HepG2 (cell line): ENCODE data around the gene RALB. TPM values are rescaled to one million over a fixed set of nuclear protein-coding genes. Genes with fewer than 3 reads are reported as not detected.
A peak's percentile ranks its signal among the peaks of the same experiment; 100 is the strongest.

Experiments
- ATAC-seq: fragments of 200-7000 bp; cut with Tn5 transposase; 3 replicates; pipeline ENCODE4 v1.9.1; 2020; ENCODE audit warnings: mild to moderate bottlenecking, moderate library complexity
- BruUV-seq: library from RNA; stranded (reverse); fragments of 400-500 nt; replicated peaks from 2 replicates; lab custom pipeline; 2021; lab: Mats Ljungman, UMichigan
- CTCF ChIA-PET: fragments of 300-600 bp; formaldehyde crosslinking; extraction: SDS; loops from one replicate; lab custom pipeline; 2021; ENCODE audit warnings: low total read pairs, inconsistent platforms, low intra/inter-chr PET ratio; lab: Yijun Ruan, JAX
- POLR2A ChIA-PET: fragments of 350-600 bp; sonication (Branson Sonifier 250); formaldehyde crosslinking; loops from one replicate; lab custom pipeline; 2020; ENCODE audit warnings: antibody characterized with exemption, inconsistent platforms; lab: Yijun Ruan, JAX
- DNase-seq: peaks from one replicate; pipeline ENCODE4 v3.0.0-alpha.2; 2015; ENCODE audit warnings: low spot score
- FAIRE-seq: peaks from 3 replicates; lab custom pipeline; 2011; peaks lifted over from hg19 to GRCh38; lab: Jason Lieb, UNC
- H2AFZ ChIP-seq: one replicate; pipeline ENCODE4 v1.6.1; 2011; ENCODE audit warnings: low read length, inconsistent platforms
- H3K27ac ChIP-seq: fragments of 300-600 bp; 3 replicates; pipeline ENCODE4 v1.8.0; 2011; ENCODE audit warnings: mixed run types, mild to moderate bottlenecking, mixed read lengths, low read length, inconsistent platforms; ENCODE audit not compliant: insufficient read depth; ENCODE audit errors: extremely low read length
- H3K27me3 ChIP-seq, 2 experiments: fragments of 200-600 bp in 1 of 2; 2 replicates in 1 of 2; 3 replicates in 1 of 2; pipeline versions ENCODE4 v1.6.0 to v1.8.0; 2011; ENCODE audit warnings: low read length in 2 of 2, mild to moderate bottlenecking in 2 of 2, moderate library complexity in 2 of 2, inconsistent platforms in 1 of 2; ENCODE audit not compliant: insufficient read depth in 2 of 2, control insufficient read depth in 1 of 2
- H3K36me3 ChIP-seq, 2 experiments: fragments of 200-600 bp in 1 of 2; replicated peaks in 1 of 2; 2 replicates in 1 of 2; 3 replicates in 1 of 2; pipeline versions ENCODE4 v1.5.1 to v1.8.0; 2011; ENCODE audit warnings: low read length in 2 of 2, inconsistent platforms in 1 of 2; ENCODE audit not compliant: insufficient read depth in 2 of 2, control insufficient read depth in 1 of 2
- H3K4me1 ChIP-seq: 2 replicates; pipeline ENCODE4 v1.5.1; 2012; ENCODE audit warnings: low read length, inconsistent platforms; ENCODE audit not compliant: insufficient read depth
- H3K4me2 ChIP-seq: 2 replicates; pipeline ENCODE4 v1.6.0; 2011; ENCODE audit warnings: low read depth, low read length, inconsistent platforms
- H3K4me3 ChIP-seq, 3 experiments: fragments of 200-600 bp in 1 of 3; sonication (generic), shearing (Covaris generic) in 1 of 3; replicated peaks in 1 of 3; 2 replicates each; pipeline ENCODE4 v1.5.1; 2011 to 2016; ENCODE audit warnings: low read length in 3 of 3, inconsistent platforms in 2 of 3, low read depth in 2 of 3, mild to moderate bottlenecking in 2 of 3, control low read depth in 1 of 3, mixed read lengths in 1 of 3; ENCODE audit not compliant: insufficient read depth in 1 of 3
- H3K79me2 ChIP-seq: one replicate; pipeline ENCODE4 v1.6.1; 2011; ENCODE audit warnings: low read length, inconsistent platforms; ENCODE audit not compliant: insufficient read depth
- H3K9ac ChIP-seq: 2 replicates; pipeline ENCODE4 v1.6.0; 2011; ENCODE audit warnings: mild to moderate bottlenecking, low read depth, low read length, inconsistent platforms; ENCODE audit not compliant: insufficient read depth
- H3K9me3 ChIP-seq: 2 replicates; pipeline ENCODE4 v1.5.1; 2012; ENCODE audit warnings: mild to moderate bottlenecking, low read length
- H4K20me1 ChIP-seq: 2 replicates; pipeline ENCODE4 v1.6.0; 2011; ENCODE audit warnings: inconsistent platforms, mild to moderate bottlenecking, low read length, moderate library complexity; ENCODE audit not compliant: insufficient read depth
- CBFB ChIP-seq: sonication (generic); formaldehyde crosslinking; IDR thresholded peaks from 2 replicates; pipeline ENCODE4 v1.4.0; 2020; ENCODE audit warnings: missing genetic modification reagents
- JUN ChIP-seq: sonication (generic); formaldehyde crosslinking; IDR thresholded peaks from 2 replicates; pipeline ENCODE4 v1.4.0; 2020; ENCODE audit warnings: mild to moderate bottlenecking, missing genetic modification reagents
- KDM1A ChIP-seq: IDR thresholded peaks from 2 replicates; pipeline ENCODE4 v1.6.1; 2016; ENCODE audit warnings: missing compliant biosample characterization
- MED8 ChIP-seq: sonication (generic); formaldehyde crosslinking; IDR thresholded peaks from 2 replicates; pipeline ENCODE4 v1.8.1; 2023; ENCODE audit warnings: mild to moderate bottlenecking, missing genetic modification reagents; ENCODE audit not compliant: insufficient replicate concordance
- MIER3 ChIP-seq: IDR thresholded peaks from 2 replicates; pipeline ENCODE4 v1.6.1; 2016; ENCODE audit warnings: missing compliant biosample characterization, borderline replicate concordance
- MXD4 ChIP-seq: IDR thresholded peaks from 2 replicates; pipeline ENCODE4 v1.6.1; 2016; ENCODE audit warnings: mild to moderate bottlenecking, missing biosample characterization, missing genetic modification reagents
- MZF1 ChIP-seq: sonication (generic); formaldehyde crosslinking; IDR thresholded peaks from 2 replicates; pipeline ENCODE4 v1.8.1; 2023; ENCODE audit warnings: mild to moderate bottlenecking, missing genetic modification reagents, borderline replicate concordance
- PCBP1 ChIP-seq: fragments of 200-400 bp; formaldehyde crosslinking; IDR thresholded peaks from 2 replicates; pipeline ENCODE4 v1.6.1; 2017; ENCODE audit warnings: mild to moderate bottlenecking, low read depth, low read length, borderline replicate concordance
- SIX1 ChIP-seq: sonication (generic); formaldehyde crosslinking; IDR thresholded peaks from 2 replicates; pipeline ENCODE4 v1.4.0; 2020; ENCODE audit warnings: missing genetic modification reagents, borderline replicate concordance
- SMARCE1 ChIP-seq: fragments of 450-650 bp; IDR thresholded peaks from 2 replicates; pipeline ENCODE4 v1.6.1; 2017; ENCODE audit warnings: borderline replicate concordance
- TCF7L2 ChIP-seq: IDR thresholded peaks from 2 replicates; pipeline ENCODE4 v1.6.1; 2011; ENCODE audit warnings: mild to moderate bottlenecking, low read depth, low read length, moderate library complexity
- TEAD3 ChIP-seq: optimal IDR thresholded peaks from 2 replicates; pipeline ENCODE3; 2016; ENCODE audit warnings: borderline replicate concordance
- ZMYM3 ChIP-seq: sonication (generic); formaldehyde crosslinking; IDR thresholded peaks from 2 replicates; pipeline ENCODE4 v1.5.1; 2020; ENCODE audit warnings: mild to moderate bottlenecking, missing genetic modification reagents
- ZNF605 ChIP-seq: sonication (generic); formaldehyde crosslinking; IDR thresholded peaks from 2 replicates; pipeline ENCODE4 v1.8.0; 2022; ENCODE audit warnings: mild to moderate bottlenecking, missing genetic modification reagents
- ZNF629 ChIP-seq: sonication (generic); formaldehyde crosslinking; conservative IDR thresholded peaks from 2 replicates; pipeline ENCODE4 v1.5.0; 2020; ENCODE audit warnings: missing genetic modification reagents
- ZNF652 ChIP-seq: IDR thresholded peaks from 2 replicates; pipeline ENCODE4 v1.6.1; 2016; ENCODE audit warnings: low read depth, borderline replicate concordance
- ZNF768 ChIP-seq: sonication (generic); formaldehyde crosslinking; IDR thresholded peaks from 2 replicates; pipeline ENCODE4 v1.4.0; 2020; ENCODE audit warnings: missing genetic modification reagents
- ZSCAN12 ChIP-seq: sonication (generic); formaldehyde crosslinking; IDR thresholded peaks from 2 replicates; pipeline ENCODE4 v1.9.0; 2021; ENCODE audit warnings: mild to moderate bottlenecking, missing genetic modification reagents
- WGBS: methylation state at CpG from one replicate; pipeline ENCODE4 v1.1.6; 2017; ENCODE audit warnings: low lambda C conversion rate; 5-methylcytosine and 5-hydroxymethylcytosine counted together
- in situ Hi-C: cut with HindIII; loops from 2 replicates; pipeline ENCODE4 v1.10.0; 2017; ENCODE audit warnings: low pct_unique_long_range_greater_than_20kb; ENCODE audit not compliant: extremely low pct_ligation_motif_present
- intact Hi-C: fragments of 100-400 bp; cut with micrococcal nuclease; formaldehyde crosslinking; loops from one replicate; pipeline ENCODE4 v1.10.0; 2022; ENCODE audit not compliant: unreplicated experiment
- polyA plus RNA-seq, 8 experiments: library from polyadenylated mRNA; depleted of rRNA in 3 of 8; stranded (reverse) in 7 of 8; unstranded in 1 of 8; fragments of >200 nt; fragmentation: Illumina TruSeq in 4 of 8; extraction: Trizol in 4 of 8; gene quantifications; 2 replicates each; pipeline versions ENCODE4 v1.2.1 to v1.2.3, GENCODE V29; 2011 to 2016; ENCODE audit warnings: low read depth in 4 of 8, missing spikeins in 1 of 8, mixed read lengths in 1 of 8; ENCODE audit not compliant: insufficient read depth in 1 of 8
- total RNA-seq, 5 experiments: library from RNA; depleted of rRNA; stranded (reverse); fragments of >200 nt; fragmentation: Illumina TruSeq; extraction: Trizol; gene quantifications; 2 replicates each; pipeline ENCODE4 v1.2.3, GENCODE V29; 2016; ENCODE audit warnings: low read depth in 1 of 5
- TF ChIP-seq, protein P1 (sequence below): sonication (generic); formaldehyde crosslinking; IDR thresholded peaks from 2 replicates; pipeline ENCODE4 v1.5.0; 2020; ENCODE audit warnings: mild to moderate bottlenecking, missing genetic modification reagents, moderate library complexity
- TF ChIP-seq, protein P2 (sequence below), 2 experiments: sonication (generic) in 1 of 2; formaldehyde crosslinking in 1 of 2; IDR thresholded peaks; 2 replicates each; pipeline versions ENCODE4 v1.4.0 to v1.6.1; 2018 to 2020; ENCODE audit warnings: missing genetic modification reagents in 2 of 2, borderline replicate concordance in 1 of 2, low read depth in 1 of 2, mild to moderate bottlenecking in 1 of 2, missing biosample characterization in 1 of 2

The RALB gene
- total and polyA plus RNA-seq, 2 of the 13 experiments (the other 11 are each of a cell fraction or from before 2014, with no cell fraction given), result 37.8 to 43.2 TPM

DNA sequence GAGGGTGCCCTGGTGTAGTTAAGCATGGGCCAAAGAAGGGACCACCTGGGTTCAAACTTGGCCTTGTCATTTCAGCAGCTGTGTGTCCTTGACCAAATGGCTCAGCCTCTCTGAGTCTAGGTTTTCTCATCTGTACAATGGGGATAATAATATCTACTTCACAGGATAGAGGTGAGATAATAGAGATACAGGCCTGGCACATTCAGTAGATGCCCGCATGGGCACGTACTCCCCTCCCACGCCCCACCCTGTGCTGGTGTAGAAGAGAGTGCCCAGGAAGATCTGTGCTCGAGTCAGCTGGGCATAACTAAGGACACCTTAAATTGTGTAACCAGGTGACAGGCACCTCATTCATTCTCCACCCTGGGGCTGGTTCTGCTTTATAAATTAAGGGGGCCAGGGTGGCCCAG is 21.1 kb upstream of the RALB start:
- Histone ChIP-seq H3K36me3 (no peaks in the 10 kb centered on the region), H4K20me1 (no peaks in the 10 kb centered on the region), H3K4me3 (peak overlapping the region in 2 of 3 experiments; percentile 74 to 77; a peak in 4 of 6 replicates), H2AFZ (peak overlapping the region; percentile 94), H3K4me2 (peak overlapping the region; percentile 95), H3K9me3 (no peaks in the 10 kb centered on the region), H3K9ac (no peak overlapping the region), H3K79me2 (no peaks in the 10 kb centered on the region), H3K27me3 (peaks cover 2 to 26% of the 10 kb centered on the region in 2 experiments; a peak in 3 of 5 replicates), H3K4me1 (peaks cover 67% of the 10 kb centered on the region), H3K27ac (no peak overlapping the region)
- ATAC-seq (no peak), DNase-seq (no peak), FAIRE-seq (no peak)
- no TSS peak for BruUV-seq
- POLR2A ChIA-PET, result interaction anchor here (1.1 to 2.1 kb wide), 3 partner anchors 8 to 21 kb away, joined by 3 to 8 read pairs (median 5); partner anchors contain the start of genes RALB and TMEM185B
- CTCF ChIA-PET, result no interaction called here
- intact Hi-C loops, result loop anchor here (5.0 kb wide), 1 partner anchor 76 kb away; no protein-coding TSS in a partner anchor
- 58% methylated on average over 4 of the region's 4 CpGs for WGBS
- in situ Hi-C loops, result no loop called here
- TF ChIP-seq TCF7L2 (no peak), SMARCE1 (no peak), JUN (no peak), MED8 (CRISPR knock-in tag) (no peak), PCBP1 (no peak), CBFB (CRISPR knock-in tag) (no peak), TEAD3 (no peak), ZNF629 (CRISPR knock-in tag) (peak; percentile 92), SIX1 (CRISPR knock-in tag) (no peak), ZNF605 (no peak), ZMYM3 (CRISPR knock-in tag) (peak; percentile 87), MXD4 (no peak), MZF1 (CRISPR knock-in tag) (no peak), MIER3 (CRISPR knock-in tag) (no peak), KDM1A (CRISPR knock-in tag) (peak; percentile 85; the same call in 1 of the 2 replicates), ZNF768 (CRISPR knock-in tag) (peak; percentile 97), ZSCAN12 (CRISPR knock-in tag) (no peak), ZNF652 (CRISPR knock-in tag) (no peak)
- TF ChIP-seq, protein P1, sequence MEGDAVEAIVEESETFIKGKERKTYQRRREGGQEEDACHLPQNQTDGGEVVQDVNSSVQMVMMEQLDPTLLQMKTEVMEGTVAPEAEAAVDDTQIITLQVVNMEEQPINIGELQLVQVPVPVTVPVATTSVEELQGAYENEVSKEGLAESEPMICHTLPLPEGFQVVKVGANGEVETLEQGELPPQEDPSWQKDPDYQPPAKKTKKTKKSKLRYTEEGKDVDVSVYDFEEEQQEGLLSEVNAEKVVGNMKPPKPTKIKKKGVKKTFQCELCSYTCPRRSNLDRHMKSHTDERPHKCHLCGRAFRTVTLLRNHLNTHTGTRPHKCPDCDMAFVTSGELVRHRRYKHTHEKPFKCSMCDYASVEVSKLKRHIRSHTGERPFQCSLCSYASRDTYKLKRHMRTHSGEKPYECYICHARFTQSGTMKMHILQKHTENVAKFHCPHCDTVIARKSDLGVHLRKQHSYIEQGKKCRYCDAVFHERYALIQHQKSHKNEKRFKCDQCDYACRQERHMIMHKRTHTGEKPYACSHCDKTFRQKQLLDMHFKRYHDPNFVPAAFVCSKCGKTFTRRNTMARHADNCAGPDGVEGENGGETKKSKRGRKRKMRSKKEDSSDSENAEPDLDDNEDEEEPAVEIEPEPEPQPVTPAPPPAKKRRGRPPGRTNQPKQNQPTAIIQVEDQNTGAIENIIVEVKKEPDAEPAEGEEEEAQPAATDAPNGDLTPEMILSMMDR (CRISPR knock-in tag), result no peak
- TF ChIP-seq, protein P2, sequence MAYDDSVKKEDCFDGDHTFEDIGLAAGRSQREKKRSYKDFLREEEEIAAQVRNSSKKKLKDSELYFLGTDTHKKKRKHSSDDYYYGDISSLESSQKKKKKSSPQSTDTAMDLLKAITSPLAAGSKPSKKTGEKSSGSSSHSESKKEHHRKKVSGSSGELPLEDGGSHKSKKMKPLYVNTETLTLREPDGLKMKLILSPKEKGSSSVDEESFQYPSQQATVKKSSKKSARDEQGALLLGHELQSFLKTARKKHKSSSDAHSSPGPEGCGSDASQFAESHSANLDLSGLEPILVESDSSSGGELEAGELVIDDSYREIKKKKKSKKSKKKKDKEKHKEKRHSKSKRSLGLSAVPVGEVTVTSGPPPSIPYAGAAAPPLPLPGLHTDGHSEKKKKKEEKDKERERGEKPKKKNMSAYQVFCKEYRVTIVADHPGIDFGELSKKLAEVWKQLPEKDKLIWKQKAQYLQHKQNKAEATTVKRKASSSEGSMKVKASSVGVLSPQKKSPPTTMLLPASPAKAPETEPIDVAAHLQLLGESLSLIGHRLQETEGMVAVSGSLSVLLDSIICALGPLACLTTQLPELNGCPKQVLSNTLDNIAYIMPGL (CRISPR knock-in tag; IDR thresholded peaks at IDR 0.05; ENCODE audit: borderline replicate concordance in 1 of 2, low read depth in 1 of 2), result no peak
